Measurements from ENCODE around the gene CROCC.
"Not testable (repeated sequence)": the region's sequence is repeated elsewhere in the genome, so short reads cannot be mapped to it uniquely, and the experiment has no call there.

The CROCC gene, protein sequence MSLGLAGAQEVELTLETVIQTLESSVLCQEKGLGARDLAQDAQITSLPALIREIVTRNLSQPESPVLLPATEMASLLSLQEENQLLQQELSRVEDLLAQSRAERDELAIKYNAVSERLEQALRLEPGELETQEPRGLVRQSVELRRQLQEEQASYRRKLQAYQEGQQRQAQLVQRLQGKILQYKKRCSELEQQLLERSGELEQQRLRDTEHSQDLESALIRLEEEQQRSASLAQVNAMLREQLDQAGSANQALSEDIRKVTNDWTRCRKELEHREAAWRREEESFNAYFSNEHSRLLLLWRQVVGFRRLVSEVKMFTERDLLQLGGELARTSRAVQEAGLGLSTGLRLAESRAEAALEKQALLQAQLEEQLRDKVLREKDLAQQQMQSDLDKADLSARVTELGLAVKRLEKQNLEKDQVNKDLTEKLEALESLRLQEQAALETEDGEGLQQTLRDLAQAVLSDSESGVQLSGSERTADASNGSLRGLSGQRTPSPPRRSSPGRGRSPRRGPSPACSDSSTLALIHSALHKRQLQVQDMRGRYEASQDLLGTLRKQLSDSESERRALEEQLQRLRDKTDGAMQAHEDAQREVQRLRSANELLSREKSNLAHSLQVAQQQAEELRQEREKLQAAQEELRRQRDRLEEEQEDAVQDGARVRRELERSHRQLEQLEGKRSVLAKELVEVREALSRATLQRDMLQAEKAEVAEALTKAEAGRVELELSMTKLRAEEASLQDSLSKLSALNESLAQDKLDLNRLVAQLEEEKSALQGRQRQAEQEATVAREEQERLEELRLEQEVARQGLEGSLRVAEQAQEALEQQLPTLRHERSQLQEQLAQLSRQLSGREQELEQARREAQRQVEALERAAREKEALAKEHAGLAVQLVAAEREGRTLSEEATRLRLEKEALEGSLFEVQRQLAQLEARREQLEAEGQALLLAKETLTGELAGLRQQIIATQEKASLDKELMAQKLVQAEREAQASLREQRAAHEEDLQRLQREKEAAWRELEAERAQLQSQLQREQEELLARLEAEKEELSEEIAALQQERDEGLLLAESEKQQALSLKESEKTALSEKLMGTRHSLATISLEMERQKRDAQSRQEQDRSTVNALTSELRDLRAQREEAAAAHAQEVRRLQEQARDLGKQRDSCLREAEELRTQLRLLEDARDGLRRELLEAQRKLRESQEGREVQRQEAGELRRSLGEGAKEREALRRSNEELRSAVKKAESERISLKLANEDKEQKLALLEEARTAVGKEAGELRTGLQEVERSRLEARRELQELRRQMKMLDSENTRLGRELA (N-terminal part only)
- 123 reads per million, percentile 86 among the genes with 10 or more reads in this experiment for total RNA-seq

- DNase-seq, result peak; percentile 35
These were observed at the start of gene CROCC for GRCh38 chr1:16921391-16922185. CROCC (plus strand) TSS chr1:16921931; CDS start chr1:16922019, 88 bp downstream.

DNA sequence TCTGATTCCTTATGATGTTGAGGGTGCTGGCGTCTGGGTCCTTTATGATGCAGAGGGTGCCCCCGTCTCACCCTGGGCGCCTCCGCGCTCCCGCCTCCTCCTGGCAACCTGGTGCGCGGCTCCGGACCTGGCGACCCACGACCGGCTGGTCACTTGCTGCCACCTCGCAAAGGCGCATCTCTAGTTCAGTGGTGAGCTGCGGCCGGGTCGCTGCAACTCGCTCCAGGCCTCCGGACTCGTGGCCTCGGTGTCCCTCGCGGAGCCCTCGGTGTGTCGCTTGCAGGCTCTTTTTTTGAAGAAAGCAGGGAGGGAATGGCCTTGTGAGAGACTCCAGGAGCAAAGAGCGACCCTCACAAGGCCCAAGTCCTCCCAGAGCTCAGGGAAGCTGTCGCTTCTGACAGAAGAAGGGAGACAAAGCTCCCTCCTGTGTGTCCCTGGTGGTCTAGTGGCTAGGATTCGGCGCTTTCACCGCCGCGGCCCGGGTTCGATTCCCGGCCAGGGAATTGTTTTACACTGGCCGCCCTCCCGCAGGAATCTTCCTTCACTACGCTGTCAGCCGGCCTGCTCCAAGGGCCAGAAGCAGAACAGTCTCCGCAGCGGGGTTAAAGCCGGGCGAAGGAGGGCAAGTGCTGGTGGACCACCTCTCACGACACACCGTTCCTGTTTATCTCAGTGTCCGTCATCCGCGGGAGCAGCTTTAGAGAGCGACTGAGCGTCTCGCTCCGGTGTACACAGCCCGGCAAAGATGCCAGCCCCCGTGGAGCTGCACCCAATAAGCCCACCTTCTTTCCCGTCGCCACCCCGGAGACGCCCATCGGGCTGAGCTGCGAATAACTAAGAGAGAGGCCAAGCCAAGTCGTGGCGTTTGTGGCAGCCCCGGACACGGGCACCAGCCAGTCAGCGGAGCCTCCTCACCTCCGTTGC, 49.3 kb upstream of the CROCC start:
- DNase-seq, result not testable (repeated sequence)

DNA sequence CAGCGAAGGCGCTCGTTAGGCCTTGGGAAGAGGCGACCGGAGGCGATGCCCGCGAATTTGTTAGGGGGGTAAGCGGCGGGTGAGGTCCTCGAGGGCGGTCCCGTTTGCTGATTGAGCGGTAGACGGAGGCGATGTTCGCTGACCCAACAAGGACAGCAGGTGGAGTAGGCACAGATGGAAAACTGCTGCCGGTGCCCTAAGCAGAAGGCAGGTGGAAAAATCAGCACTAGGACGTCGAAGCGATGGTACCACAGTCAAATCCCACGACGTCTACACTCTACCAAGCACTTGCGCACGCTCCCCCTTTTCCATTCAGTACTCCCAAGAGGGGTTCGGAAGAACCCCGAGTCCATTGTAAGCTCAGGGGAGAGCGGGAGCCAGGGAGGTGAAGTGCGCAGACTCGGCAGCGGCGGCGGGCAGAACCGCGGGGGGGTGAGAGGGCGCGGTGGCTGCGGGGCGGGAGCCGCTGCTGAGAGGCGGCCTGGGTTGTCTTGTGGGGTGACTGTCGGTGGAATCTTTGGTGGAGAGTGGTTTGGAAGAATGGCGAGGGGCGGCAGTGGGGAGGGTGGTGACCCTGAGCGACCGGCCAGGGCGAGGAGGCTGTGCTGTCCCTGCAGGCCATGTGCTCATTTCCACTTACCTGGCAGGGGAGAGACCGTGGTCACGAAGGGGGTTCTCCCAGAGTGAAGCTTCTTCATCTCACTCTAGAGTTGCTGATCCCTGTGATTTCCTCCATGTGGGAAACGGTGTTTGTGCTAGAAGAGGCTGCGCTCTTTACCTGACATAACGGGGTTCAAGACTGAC, 48.5 kb upstream of the CROCC start:
- DNase-seq, result peak; percentile 42

- DNase-seq, result not testable (repeated sequence)
These were observed 46.6 kb upstream of the CROCC start for GRCh38 chr1:16874968-16875765.

GRCh38 chr1:16881742-16882141, 40.0 kb upstream of the CROCC start:
- not testable (repeated sequence) for DNase-seq

- no peak for DNase-seq
These were observed 38.7 kb upstream of the CROCC start for GRCh38 chr1:16882986-16883385.

GRCh38 chr1:16884487-16884886, 37.2 kb upstream of the CROCC start:
- DNase-seq, result not testable (repeated sequence)

DNA sequence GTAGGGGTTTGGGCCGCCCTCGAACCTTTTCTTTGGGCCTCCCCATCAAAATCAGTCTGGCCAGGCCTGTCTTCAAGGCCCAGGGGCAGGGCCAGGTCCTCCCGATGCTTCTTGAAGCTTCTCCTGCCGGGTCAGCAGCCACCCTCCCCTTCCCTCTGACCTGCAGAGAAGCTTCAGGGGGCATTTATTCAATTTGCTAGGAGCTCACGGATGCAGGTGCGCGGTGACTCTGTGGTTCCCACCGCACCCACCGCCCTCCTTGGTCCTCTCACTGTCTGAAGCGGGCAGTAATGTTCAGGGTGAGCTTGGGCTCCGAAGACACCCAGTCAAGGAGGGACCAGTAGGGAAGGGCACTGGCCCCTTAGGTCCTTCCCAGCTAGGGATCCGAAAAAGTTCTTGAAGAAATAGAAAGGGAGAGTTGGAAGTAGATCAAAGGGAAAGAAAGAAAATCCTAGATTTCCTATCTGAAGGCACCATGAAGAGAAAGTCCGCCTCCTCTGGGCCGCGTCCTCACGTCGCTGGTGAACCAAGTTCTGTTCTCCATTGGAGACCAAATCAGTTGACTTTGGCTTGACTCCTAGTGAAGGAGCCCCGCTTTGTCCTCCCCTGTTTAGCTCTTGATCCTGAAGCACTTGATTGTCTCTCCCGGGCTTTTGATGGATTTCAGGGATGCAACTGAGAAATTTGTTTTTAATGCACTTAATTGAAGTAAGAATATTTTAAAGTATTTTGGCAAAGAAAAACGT, 34.7 kb upstream of the CROCC start:
- no peak for DNase-seq

- DNase-seq, result peak; percentile 44
These were observed 32.6 kb upstream of the CROCC start for GRCh38 chr1:16888860-16889816.

- not testable (repeated sequence) for DNase-seq
These were observed 31.2 kb upstream of the CROCC start for GRCh38 chr1:16890539-16891021.

DNA sequence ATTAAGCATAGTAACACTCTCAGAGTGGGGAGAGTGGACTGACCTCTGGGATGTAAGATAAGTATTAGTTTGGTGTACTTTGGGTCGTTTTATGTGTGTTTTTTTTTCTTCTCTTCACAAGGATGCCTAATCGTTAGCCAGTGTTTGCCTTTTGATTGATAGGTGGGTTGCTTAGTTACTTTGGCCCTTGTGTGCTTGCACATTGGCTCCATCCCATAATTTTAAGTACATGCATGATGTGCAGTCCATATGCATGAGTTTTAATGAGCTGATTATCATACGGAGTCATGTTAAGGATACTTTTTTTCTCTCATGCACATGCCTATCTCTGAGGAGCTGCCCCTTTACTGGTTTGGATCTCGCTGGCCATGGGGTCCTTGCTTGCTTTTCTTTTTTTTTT, 30.7 kb upstream of the CROCC start:
- DNase-seq, result not testable (repeated sequence)

DNA sequence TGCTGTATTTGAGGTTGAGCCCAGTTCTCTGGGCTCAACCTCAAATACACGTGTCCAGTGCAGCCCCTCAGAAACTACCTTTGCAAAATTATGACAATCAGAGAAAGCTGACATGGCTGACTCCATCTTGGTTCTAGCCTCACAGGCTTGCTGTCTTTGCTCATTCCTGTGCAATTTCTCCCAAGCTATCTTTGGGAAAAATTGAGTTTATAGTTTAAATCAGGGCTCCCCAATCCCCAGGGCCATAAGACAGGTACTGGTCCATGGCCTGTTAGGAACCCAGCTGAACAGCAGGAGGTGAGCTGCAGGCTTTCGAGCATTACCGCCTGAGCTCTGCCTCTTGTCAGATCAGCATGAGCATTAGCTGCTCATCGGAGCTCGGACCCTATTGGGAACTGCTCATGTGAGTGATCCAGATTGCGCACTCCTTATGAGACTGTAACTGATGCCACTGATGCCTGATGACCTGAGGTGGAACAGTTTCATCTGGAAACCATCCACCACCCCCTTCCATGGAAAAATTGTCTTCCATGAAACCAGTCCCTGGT, 28.7 kb upstream of the CROCC start:
- not testable (repeated sequence) for DNase-seq

- not testable (repeated sequence) for DNase-seq
These were observed 27.9 kb upstream of the CROCC start for GRCh38 chr1:16893796-16894195.

DNA sequence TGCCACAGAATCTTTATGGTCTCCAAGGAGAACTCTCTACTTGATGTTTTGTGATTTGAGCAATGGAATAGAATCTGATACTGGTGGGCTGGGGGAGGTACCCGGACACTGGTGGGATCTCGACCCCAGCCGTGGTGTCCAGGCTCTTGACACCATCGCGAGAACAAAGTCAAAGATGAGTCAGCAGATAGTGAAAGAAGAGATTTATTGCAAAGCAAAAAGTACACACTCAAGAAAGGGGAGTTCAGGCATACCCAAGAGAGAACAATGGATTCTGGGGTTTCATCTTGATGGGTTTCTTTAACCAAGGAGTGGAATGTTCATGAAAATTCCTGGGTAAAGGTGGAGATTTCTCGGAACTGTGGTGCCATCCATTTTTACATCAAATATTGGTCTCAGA, 27.4 kb upstream of the CROCC start:
- not testable (repeated sequence) for DNase-seq

DNA sequence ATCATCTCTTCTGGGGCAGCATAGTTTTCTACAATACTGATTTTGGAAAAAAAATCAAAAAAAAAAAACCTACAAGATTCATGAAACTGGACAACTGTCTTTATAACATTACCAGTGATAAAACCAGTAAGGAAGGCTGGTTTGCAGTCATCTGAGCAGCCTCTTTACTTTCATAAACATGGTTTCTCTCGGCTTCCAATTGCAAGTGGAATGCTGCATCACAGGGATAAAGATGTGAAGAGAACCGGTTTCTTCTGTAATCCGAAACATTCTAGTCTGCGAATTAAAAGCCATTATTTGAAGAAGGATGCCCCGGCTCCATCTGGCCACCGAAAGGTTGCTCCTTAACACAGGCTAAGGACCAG, 26.5 kb upstream of the CROCC start:
- DNase-seq, result not testable (repeated sequence)

DNA sequence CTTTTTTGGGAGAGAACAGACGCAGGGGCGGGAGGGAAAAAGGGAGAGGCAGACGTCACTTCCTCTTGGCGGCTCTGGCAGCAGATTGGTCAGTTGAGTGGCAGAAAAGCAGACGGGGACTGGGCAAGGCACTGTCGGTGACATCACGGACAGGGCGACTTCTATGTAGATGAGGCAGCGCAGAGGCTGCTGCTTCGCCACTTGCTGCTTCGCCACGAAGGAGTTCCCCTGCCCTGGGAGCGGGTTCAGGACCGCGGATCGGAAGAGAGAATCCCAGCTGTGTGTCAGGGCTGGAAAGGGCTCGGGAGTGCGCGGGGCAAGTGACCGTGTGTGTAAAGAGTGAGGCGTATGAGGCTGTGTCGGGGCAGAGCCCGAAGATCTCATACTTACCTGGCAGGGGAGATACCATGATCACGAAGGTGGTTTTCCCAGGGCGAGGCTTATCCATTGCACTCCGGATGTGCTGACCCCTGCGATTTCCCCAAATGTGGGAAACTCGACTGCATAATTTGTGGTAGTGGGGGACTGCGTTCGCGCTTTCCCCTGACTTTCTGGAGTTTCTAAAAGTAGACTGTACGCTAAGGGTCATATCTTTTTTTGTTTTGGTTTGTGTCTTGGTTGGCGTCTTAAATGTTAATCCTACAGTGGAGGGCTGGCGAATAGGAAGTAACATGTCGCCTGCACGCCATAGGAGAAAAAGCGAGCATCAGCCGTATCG, 26.0 kb upstream of the CROCC start, which contains the start of gene RNU1-2:
Gene RNU1-2 (plus strand): TSS at position 383 of the 718 bp plus-strand sequence.
- peak; percentile 64 for DNase-seq
